ENCODE results near the gene ENDOU. TPM values are rescaled to one million over a fixed set of nuclear protein-coding genes. Genes with fewer than 3 reads are reported as not detected.

ENDOU gene
- total RNA-seq, 1 donor from 2014 or later, result not detected

DNA sequence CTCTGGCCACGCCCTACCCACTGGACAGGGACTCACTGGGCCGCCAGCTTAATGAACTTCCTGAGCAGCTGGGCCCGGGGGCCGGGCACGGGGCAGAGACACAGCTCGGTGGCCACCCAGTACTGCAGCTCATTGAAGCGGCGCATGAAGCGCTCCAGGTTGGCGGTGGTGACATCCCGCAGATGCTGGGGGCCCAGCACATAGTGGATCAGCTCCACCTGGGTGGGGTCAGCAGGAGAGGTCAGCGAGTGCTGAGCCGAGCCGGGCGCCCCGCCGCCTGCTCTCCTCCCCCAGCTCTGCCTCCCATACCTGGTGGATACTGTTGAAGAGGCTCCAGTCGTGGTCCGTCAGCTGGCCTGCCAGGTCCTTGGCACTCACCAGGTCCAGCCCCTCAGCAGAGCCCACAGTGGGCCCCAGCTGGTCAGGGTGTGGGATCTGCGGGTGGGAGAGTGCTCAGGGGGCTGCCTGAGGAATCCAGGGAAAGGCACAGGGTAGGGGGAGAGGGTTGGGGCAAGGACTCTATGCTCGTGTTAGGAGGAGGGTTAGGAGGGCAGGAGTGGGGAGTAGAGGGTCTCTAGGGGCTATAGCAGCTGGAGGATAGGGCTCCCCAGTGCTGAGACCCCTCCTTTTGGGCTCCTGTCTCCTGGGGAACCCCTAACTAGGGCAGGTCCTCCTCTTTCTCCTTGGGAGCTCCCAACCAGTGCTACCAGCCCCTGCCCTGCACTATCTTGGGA is 15.5 kb upstream of the ENDOU start:
- Histone ChIP-seq H3K27ac (peak overlapping the region; percentile 46 to 62), H3K4me1 (peaks cover 13 to 33% of the 10 kb centered on the region in 2 donors), H3K36me3 (peaks cover 0 to 31% of the 10 kb centered on the region in 2 donors), H3K4me3 (no peak overlapping the region), H3K9me3 (no peaks in the 10 kb centered on the region), H3K27me3 (no peaks in the 10 kb centered on the region)
- TF ChIP-seq, protein P1, sequence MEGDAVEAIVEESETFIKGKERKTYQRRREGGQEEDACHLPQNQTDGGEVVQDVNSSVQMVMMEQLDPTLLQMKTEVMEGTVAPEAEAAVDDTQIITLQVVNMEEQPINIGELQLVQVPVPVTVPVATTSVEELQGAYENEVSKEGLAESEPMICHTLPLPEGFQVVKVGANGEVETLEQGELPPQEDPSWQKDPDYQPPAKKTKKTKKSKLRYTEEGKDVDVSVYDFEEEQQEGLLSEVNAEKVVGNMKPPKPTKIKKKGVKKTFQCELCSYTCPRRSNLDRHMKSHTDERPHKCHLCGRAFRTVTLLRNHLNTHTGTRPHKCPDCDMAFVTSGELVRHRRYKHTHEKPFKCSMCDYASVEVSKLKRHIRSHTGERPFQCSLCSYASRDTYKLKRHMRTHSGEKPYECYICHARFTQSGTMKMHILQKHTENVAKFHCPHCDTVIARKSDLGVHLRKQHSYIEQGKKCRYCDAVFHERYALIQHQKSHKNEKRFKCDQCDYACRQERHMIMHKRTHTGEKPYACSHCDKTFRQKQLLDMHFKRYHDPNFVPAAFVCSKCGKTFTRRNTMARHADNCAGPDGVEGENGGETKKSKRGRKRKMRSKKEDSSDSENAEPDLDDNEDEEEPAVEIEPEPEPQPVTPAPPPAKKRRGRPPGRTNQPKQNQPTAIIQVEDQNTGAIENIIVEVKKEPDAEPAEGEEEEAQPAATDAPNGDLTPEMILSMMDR (IDR thresholded peaks at IDR 0.05), result no peak
- no peak for DNase-seq (ENCODE audit: low spot score in 2 of 2)
- intact Hi-C loops (cut with DNase I), result no loop called here

DNA sequence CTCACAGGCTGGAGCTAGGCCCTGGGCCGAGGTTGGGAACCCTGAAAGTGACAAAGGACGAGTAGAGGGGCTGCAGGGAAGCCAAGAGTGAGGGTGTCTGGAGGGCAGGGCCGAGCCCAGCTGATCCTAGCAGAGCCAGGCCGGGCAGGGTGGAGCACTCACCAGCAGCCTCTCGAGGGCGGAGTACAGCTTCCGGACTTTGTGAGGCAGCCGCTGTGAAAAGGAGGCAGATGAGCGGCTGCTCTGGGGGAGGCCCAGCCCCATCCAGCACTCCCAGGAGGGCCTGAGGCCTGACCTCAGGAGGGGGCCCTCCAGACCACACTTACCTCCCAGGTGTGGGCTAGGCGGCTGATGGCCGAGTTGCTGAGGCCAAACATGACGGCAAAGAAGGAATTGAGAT is 14.7 kb upstream of the ENDOU start:
- peak overlapping the region; percentile 5 to 62 for H3K27ac ChIP-seq
- peaks cover 18 to 41% of the 10 kb centered on the region in 2 donors for H3K4me1 ChIP-seq
- no peak overlapping the region for H3K4me3 ChIP-seq
- H3K27me3 ChIP-seq, result no peaks in the 10 kb centered on the region
- TF ChIP-seq, protein P1 (IDR thresholded peaks at IDR 0.05), result no peak
- no peak for DNase-seq (ENCODE audit: low spot score in 2 of 2)
- peaks cover 0 to 27% of the 10 kb centered on the region in 2 donors for H3K36me3 ChIP-seq
- H3K9me3 ChIP-seq, result no peaks in the 10 kb centered on the region
- intact Hi-C loops (cut with DNase I), result no loop called here

DNA sequence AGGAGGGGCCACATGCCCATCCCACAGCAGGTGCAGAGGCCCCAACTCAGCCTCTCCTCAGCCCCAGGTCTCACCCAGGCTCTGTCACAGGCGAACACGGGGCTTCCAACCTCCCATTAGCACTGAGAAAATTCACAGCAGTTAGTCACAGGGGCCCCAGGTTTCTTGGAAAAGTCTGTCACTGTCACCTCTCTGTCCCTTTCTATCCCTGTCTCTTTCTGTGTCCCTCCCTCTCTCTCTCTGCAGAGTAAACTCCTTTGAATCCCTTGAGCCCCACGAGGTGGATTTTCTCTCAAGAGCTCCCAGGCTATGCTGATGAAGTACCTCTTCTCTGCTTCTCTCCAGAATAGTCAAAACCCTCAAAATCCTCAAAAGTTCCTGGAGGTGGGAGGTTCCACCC is 14.0 kb upstream of the ENDOU start:
- peak overlapping the region in 1 of 2 donors; percentile 80 for H3K27ac ChIP-seq

DNA sequence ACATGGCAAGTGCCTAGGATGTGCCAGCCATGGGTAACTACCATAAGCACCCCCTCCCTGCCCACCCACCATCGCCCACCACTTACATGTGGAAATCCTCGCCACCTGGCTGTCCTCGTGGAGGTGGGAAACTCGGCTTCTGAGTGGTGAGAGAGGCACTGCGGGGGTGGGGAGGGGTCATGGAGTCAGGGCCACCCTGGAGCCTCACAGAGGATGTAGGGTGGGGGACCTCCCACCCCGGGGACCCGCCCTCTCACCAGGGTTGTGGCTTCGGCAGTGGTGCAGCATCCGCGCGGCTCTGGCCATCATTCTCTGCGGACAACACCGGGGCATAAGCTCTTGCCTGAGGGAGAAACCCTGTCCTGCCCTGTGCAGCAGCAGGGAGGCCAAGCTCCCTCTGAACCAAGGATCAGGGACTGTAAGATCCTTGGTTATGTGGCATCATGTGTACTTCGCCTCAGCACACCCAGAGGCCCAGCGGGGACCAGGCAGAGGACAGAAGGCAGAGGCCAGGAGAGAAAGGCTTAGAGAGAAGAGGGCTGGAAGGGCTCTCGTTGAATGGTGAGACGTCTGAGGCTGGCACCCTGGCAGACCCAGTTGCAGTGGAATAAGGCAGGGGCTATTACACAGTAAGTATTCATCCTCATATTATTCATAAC is 12.8 kb upstream of the ENDOU start:
- TF ChIP-seq, protein P1 (IDR thresholded peaks at IDR 0.05), result no peak
- Histone ChIP-seq H3K4me3 (no peak overlapping the region), H3K27ac (peak overlapping the region; percentile 80 to 86), H3K4me1 (peaks cover 18 to 45% of the 10 kb centered on the region in 2 donors), H3K36me3 (peaks cover 0 to 20% of the 10 kb centered on the region in 2 donors), H3K27me3 (no peaks in the 10 kb centered on the region), H3K9me3 (no peaks in the 10 kb centered on the region)
- no peak for DNase-seq (ENCODE audit: low spot score in 2 of 2)
- intact Hi-C loops (cut with DNase I), result loop anchor here (1.0 kb wide), 2 partner anchors 15 to 21 kb away; no protein-coding TSS in a partner anchor

More for the DNA sequence above, 14.0 kb upstream of the ENDOU start:
- TF ChIP-seq, protein P1 (IDR thresholded peaks at IDR 0.05), result no peak
- intact Hi-C loops (cut with DNase I), result no loop called here
- Histone ChIP-seq H3K4me1 (peaks cover 18 to 45% of the 10 kb centered on the region in 2 donors), H3K4me3 (no peak overlapping the region), H3K27me3 (no peaks in the 10 kb centered on the region), H3K36me3 (peaks cover 0 to 27% of the 10 kb centered on the region in 2 donors), H3K9me3 (no peaks in the 10 kb centered on the region)
- DNase-seq (ENCODE audit: low spot score in 2 of 2), result no peak

DNA sequence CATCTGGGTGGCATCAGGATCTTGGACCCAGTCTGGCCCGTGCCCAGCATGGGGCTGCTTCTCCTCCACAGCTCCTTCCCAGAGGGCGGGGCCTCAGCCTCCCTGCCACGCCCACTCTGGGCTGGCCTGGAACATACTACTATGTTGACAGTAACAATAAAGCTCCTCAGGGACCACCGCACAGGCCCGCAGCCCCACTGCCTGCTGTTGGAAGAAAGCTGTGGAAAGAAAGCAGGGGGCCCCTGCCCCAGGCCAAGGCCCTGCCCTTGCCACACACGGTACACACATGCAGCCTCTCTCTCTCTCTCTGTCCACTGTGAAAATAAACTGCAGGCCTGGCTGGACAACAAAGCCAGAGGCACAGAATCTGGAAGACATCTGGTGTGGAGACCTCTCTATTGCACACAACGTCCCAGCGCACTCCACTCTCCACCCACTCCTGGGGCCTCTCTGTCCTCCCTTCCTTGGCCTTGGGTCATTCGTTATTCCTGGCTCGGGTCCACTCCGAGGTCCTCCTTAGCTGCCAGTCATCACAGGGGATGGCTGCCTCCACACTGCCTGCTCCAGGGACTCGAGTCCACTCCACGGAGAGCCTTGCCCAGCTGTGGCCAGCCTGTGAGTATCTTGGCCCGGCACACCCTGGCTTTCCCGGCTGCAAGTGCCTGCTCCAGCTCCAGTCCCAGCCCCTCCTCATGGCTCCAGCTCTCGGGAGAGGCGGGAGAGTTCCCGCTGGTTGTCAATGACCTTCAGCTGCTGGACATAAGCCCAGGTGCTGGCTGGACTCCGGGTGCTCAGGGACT is 11.8 kb upstream of the ENDOU start:
- intact Hi-C loops (cut with DNase I), result loop anchor here (1.0 kb wide), 2 partner anchors 16 to 20 kb away; no protein-coding TSS in a partner anchor
- TF ChIP-seq, protein P1 (IDR thresholded peaks at IDR 0.05), result no peak
- Histone ChIP-seq H3K36me3 (peaks cover 0 to 19% of the 10 kb centered on the region in 2 donors), H3K27ac (peak overlapping the region; percentile 80 to 86), H3K27me3 (no peaks in the 10 kb centered on the region), H3K4me1 (peaks cover 18 to 45% of the 10 kb centered on the region in 2 donors), H3K4me3 (peak overlapping the region in 1 of 2 donors; percentile 9), H3K9me3 (no peaks in the 10 kb centered on the region)
- DNase-seq (ENCODE audit: low spot score in 2 of 2), result peak; percentile 77 to 95
